Liver (tissue), 9 donors: ENCODE results near the gene FRAT1. TPM values are rescaled to one million over a fixed set of nuclear protein-coding genes. Genes with fewer than 3 reads are reported as not detected.
"Not testable (repeated sequence)": the region's sequence is repeated elsewhere in the genome, so short reads cannot be mapped to it uniquely, and the experiment has no call there.

Experiments used
- DNase-seq: peaks from one replicate; pipeline ENCODE4 v3.0.0-alpha.2; 2017; ENCODE audit warnings: low spot score
- H3K27ac ChIP-seq, 2 donors: one replicate each; pipeline ENCODE4 v1.7.0; 2013; ENCODE audit warnings: inconsistent platforms in 2 of 2, low read length in 2 of 2, control low read depth in 1 of 2, low read depth in 1 of 2, mild to moderate bottlenecking in 1 of 2
- H3K27me3 ChIP-seq, 4 donors: one replicate each; pipeline versions ENCODE4 v1.6.1 to v1.7.0; 2013; ENCODE audit warnings: low read length in 3 of 4, inconsistent platforms in 1 of 4, mild to moderate bottlenecking in 1 of 4, moderate library complexity in 1 of 4; ENCODE audit not compliant: control insufficient read depth in 4 of 4, insufficient read depth in 4 of 4
- H3K36me3 ChIP-seq, 4 donors: one replicate each; pipeline versions ENCODE4 v1.6.1 to v1.7.0; 2013; ENCODE audit warnings: low read length in 3 of 4, mild to moderate bottlenecking in 3 of 4, low read depth in 1 of 4, moderate library complexity in 1 of 4; ENCODE audit not compliant: control insufficient read depth in 4 of 4, insufficient read depth in 3 of 4
- H3K4me1 ChIP-seq, 4 donors: one replicate each; pipeline versions ENCODE4 v1.6.1 to v1.7.0; 2013; ENCODE audit warnings: low read length in 3 of 4, mild to moderate bottlenecking in 3 of 4, moderate library complexity in 1 of 4; ENCODE audit not compliant: control insufficient read depth in 4 of 4, insufficient read depth in 4 of 4
- H3K4me3 ChIP-seq, 3 donors: one replicate each; pipeline versions ENCODE4 v1.6.1 to v1.7.0; 2013; ENCODE audit warnings: low read length in 3 of 3, control low read depth in 1 of 3, low read depth in 1 of 3, mild to moderate bottlenecking in 1 of 3
- H3K9ac ChIP-seq, 2 donors: one replicate each; pipeline ENCODE4 v1.7.0; 2013; ENCODE audit warnings: low read length in 2 of 2, mild to moderate bottlenecking in 2 of 2, moderate library complexity in 2 of 2, control low read depth in 1 of 2, low read depth in 1 of 2
- H3K9me3 ChIP-seq, 4 donors: one replicate each; pipeline versions ENCODE4 v1.6.1 to v1.7.0; 2013; ENCODE audit warnings: low read length in 3 of 4; ENCODE audit not compliant: control insufficient read depth in 4 of 4
- FOXA2 ChIP-seq: IDR thresholded peaks from 2 replicates; pipeline ENCODE4 v1.6.1; 2016; ENCODE audit warnings: antibody characterized with exemption
- HNF4A ChIP-seq, 2 donors: conservative IDR thresholded peaks; 2 replicates each; pipeline ENCODE4 v1.6.1; 2016; ENCODE audit warnings: antibody characterized with exemption in 2 of 2, mild to moderate bottlenecking in 2 of 2
- HNF4G ChIP-seq: IDR thresholded peaks from 2 replicates; pipeline ENCODE4 v1.6.1; 2016; ENCODE audit warnings: antibody characterized with exemption
- JUND ChIP-seq, 2 donors: IDR thresholded peaks; 2 replicates each; pipeline ENCODE4 v1.6.1; 2016; ENCODE audit warnings: antibody characterized with exemption in 2 of 2
- MAX ChIP-seq: IDR thresholded peaks from 2 replicates; pipeline ENCODE4 v1.6.1; 2016; ENCODE audit warnings: antibody characterized with exemption
- NR2F2 ChIP-seq: IDR thresholded peaks from 2 replicates; pipeline ENCODE4 v1.6.1; 2016; ENCODE audit warnings: antibody characterized with exemption
- RAD21 ChIP-seq, 2 donors: IDR thresholded peaks; 2 replicates each; pipeline ENCODE4 v1.6.1; 2016; ENCODE audit warnings: antibody characterized with exemption in 2 of 2, mild to moderate bottlenecking in 2 of 2
- REST ChIP-seq: IDR thresholded peaks from 2 replicates; pipeline ENCODE4 v1.6.1; 2016; ENCODE audit warnings: antibody characterized with exemption, mild to moderate bottlenecking
- TAF1 ChIP-seq: conservative IDR thresholded peaks from 2 replicates; pipeline ENCODE4 v1.6.1; 2016; ENCODE audit warnings: antibody characterized with exemption, mild to moderate bottlenecking
- YY1 ChIP-seq: IDR thresholded peaks from 2 replicates; pipeline ENCODE4 v1.6.1; 2016; ENCODE audit warnings: antibody characterized with exemption, mild to moderate bottlenecking
- ZBTB33 ChIP-seq: IDR thresholded peaks from 2 replicates; pipeline ENCODE4 v1.6.1; 2016; ENCODE audit warnings: antibody characterized with exemption
- WGBS: extraction: QIAGEN DNeasy Blood & Tissue Kit; methylation state at CpG from one replicate; pipeline ENCODE4 v1.1.7; 2013; 5-methylcytosine and 5-hydroxymethylcytosine counted together
- polyA plus RNA-seq, 2 donors: library from polyadenylated mRNA; stranded (reverse) in 1 of 2; unstranded in 1 of 2; fragments of 200-250 nt in 1 of 2; fragments of >200 nt in 1 of 2; fragmentation: Nextera tagmentation in 1 of 2; extraction: Ambion mirVana in 1 of 2; gene quantifications; one replicate each; pipeline versions ENCODE4 v1.2.1 to v1.2.3, GENCODE V29; 2013 to 2015
- total RNA-seq, 2 donors: library from RNA; depleted of rRNA; stranded (reverse); fragments of >200 nt; gene quantifications; one replicate each; pipeline ENCODE4 v1.2.3, GENCODE V29; 2014
- donor health status: healthy.
- donor health status: healthy.
- donor health status: healthy.
- donor health status: healthy.
- donor health status: healthy.

The FRAT1 gene
- total and polyA plus RNA-seq, 4 donors = 4.3 to 7.4 (median 5.2) TPM

- H3K36me3 ChIP-seq = no peaks in the 10 kb centered on the region
- H3K9me3 ChIP-seq = no peaks in the 10 kb centered on the region
- WGBS = 83% methylated on average over 2 of the region's 2 CpGs
- DNase-seq = no peak
- H3K27ac ChIP-seq = no peak overlapping the region
- no peak for TF ChIP-seq REST
- no peak for TF ChIP-seq RAD21 (IDR thresholded peaks at IDR 0.05)
- no peak for TF ChIP-seq MAX
- no peak overlapping the region for H3K9ac ChIP-seq
- H3K27me3 ChIP-seq = no peaks in the 10 kb centered on the region
- peaks cover 0 to 2% (median 0%) of the 10 kb centered on the region in 4 donors for H3K4me1 ChIP-seq
- H3K4me3 ChIP-seq = no peak overlapping the region
These were observed 22.3 kb downstream of the FRAT1 start for GRCh38 chr10:97341416-97341815.

- not testable (repeated sequence) for H3K36me3 ChIP-seq
- 93% methylated on average over 6 of the region's 6 CpGs for WGBS
These were observed 24.6 kb downstream of the FRAT1 start for GRCh38 chr10:97343664-97344063.

GRCh38 chr10:97347317-97347716 lies 28.2 kb downstream of the FRAT1 start:
- Histone ChIP-seq H3K36me3 (peaks cover 0 to 4% (median 0%) of the 10 kb centered on the region in 4 donors), H3K27ac (no peak overlapping the region), H3K4me1 (no peaks in the 10 kb centered on the region), H3K9me3 (no peaks in the 10 kb centered on the region), H3K4me3 (no peak overlapping the region), H3K9ac (no peak overlapping the region), H3K27me3 (no peaks in the 10 kb centered on the region)
- DNase-seq = no peak
- 98% methylated on average over 4 of the region's 4 CpGs for WGBS
- TF ChIP-seq HNF4G = no peak
- no peak for TF ChIP-seq YY1
- no peak for TF ChIP-seq JUND (IDR thresholded peaks at IDR 0.05)
- no peak for TF ChIP-seq MAX
- no peak for TF ChIP-seq FOXA2
- TF ChIP-seq ZBTB33 = no peak
- TF ChIP-seq NR2F2 = no peak
- TF ChIP-seq HNF4A (conservative IDR thresholded peaks at IDR 0.05) = no peak
- TF ChIP-seq RAD21 (IDR thresholded peaks at IDR 0.05) = no peak
- TF ChIP-seq TAF1 = no peak

More at GRCh38 chr10:97343664-97344063, 24.6 kb downstream of the FRAT1 start:
- H3K9ac ChIP-seq, H3K4me1 ChIP-seq, H3K27me3 ChIP-seq, H3K9me3 ChIP-seq, H3K4me3 ChIP-seq, H3K27ac ChIP-seq, DNase-seq: not testable (repeated sequence)
